Endothelial cell (in vitro differentiated cells): Measurements from ENCODE around the gene TAS2R38. TPM values are rescaled to one million over a fixed set of nuclear protein-coding genes. Genes with fewer than 3 reads are reported as not detected.

ENCODE experiments used
- DNase-seq: peaks from one replicate; pipeline ENCODE4 v3.0.0; 2021; ENCODE audit warnings: low spot score
- H3K27ac Mint-ChIP-seq: one replicate; pipeline ENCODE4 v1.8.0; 2021; ENCODE audit warnings: mixed read lengths, inconsistent platforms; ENCODE audit not compliant: unreplicated experiment
- H3K27me3 Mint-ChIP-seq: one replicate; pipeline ENCODE4 v1.8.0; 2021; ENCODE audit warnings: mild to moderate bottlenecking, moderate library complexity, mixed read lengths, inconsistent platforms; ENCODE audit not compliant: unreplicated experiment
- H3K36me3 Mint-ChIP-seq: one replicate; pipeline ENCODE4 v1.8.0; 2021; ENCODE audit warnings: mild to moderate bottlenecking, low read depth, mixed read lengths, inconsistent platforms; ENCODE audit not compliant: unreplicated experiment
- H3K4me1 Mint-ChIP-seq: one replicate; pipeline ENCODE4 v1.8.0; 2021; ENCODE audit warnings: mild to moderate bottlenecking, mixed read lengths, inconsistent platforms; ENCODE audit not compliant: unreplicated experiment
- H3K4me3 Mint-ChIP-seq: one replicate; pipeline ENCODE4 v1.8.0; 2021; ENCODE audit warnings: mild to moderate bottlenecking, mixed read lengths, inconsistent platforms; ENCODE audit not compliant: unreplicated experiment
- H3K9me3 Mint-ChIP-seq: one replicate; pipeline ENCODE4 v1.8.0; 2021; ENCODE audit warnings: mixed read lengths, inconsistent platforms; ENCODE audit not compliant: unreplicated experiment
- CTCF ChIP-seq: fragments of 200-600 bp; sonication (generic); IDR thresholded peaks from one replicate; pipeline ENCODE4 v1.5.0; 2021; ENCODE audit warnings: antibody characterized with exemption; ENCODE audit not compliant: unreplicated experiment
- total RNA-seq: library from RNA; stranded (reverse); fragmentation: NEBNext Ultra II Directional; extraction: Animal tissue kit (Norgen Biotek cat#: 25700); gene quantifications from one replicate; pipeline ENCODE4 v1.2.1, GENCODE V29; 2021; ENCODE audit not compliant: unreplicated experiment

TAS2R38 gene
- total RNA-seq, 1 donor from 2014 or later: not detected

DNA sequence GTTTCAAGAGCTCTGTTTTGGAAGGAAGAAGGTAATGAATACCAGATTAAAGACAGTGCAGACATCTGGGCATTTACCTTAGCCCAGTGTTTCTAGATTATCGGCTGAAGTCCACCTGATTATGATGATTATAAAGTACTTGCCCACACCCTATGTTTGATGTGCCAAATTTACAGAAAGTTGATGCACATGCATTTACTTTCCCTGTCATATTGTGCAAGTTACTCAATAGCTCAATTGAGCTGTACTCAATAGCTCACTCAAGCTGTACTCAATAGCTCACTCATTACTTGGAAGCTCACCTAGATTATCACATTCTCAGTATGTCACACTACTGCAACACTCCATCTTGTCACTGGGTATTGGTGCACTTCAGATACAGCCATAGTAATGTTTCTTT, 35.6 kb upstream of the TAS2R38 start:
- no peak for DNase-seq
- Mint-ChIP-seq H3K4me3 (no peak overlapping the region), H3K27ac (no peak overlapping the region), H3K27me3 (no peaks in the 10 kb centered on the region), H3K4me1 (no peaks in the 10 kb centered on the region), H3K9me3 (no peaks in the 10 kb centered on the region), H3K36me3 (no peaks in the 10 kb centered on the region)
- TF ChIP-seq CTCF: no peak

DNA sequence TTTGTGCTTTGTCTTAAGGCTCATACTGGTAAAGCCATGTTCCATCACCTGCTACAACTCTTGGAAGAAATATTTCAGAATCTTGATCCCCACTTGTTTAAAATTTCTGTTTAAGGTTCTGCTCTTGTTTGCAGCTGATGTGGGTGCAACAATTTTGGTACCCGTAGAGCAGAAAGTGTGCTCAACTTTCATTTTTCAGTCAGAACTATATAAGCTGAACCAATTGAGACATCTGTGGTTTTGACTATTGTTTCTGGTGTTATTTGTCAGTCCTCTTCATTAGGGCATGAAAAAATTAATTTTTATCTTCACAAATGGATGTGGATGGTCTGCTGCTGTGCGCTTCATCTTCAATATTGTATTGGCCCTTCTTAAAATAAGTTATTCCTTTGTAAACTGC, 33.0 kb upstream of the TAS2R38 start:
- TF ChIP-seq CTCF: no peak
- DNase-seq: no peak
- no peaks in the 10 kb centered on the region for H3K4me1 Mint-ChIP-seq
- H3K4me3 Mint-ChIP-seq: no peak overlapping the region
- no peaks in the 10 kb centered on the region for H3K9me3 Mint-ChIP-seq
- H3K27me3 Mint-ChIP-seq: no peaks in the 10 kb centered on the region
- no peaks in the 10 kb centered on the region for H3K36me3 Mint-ChIP-seq
- no peak overlapping the region for H3K27ac Mint-ChIP-seq

DNA sequence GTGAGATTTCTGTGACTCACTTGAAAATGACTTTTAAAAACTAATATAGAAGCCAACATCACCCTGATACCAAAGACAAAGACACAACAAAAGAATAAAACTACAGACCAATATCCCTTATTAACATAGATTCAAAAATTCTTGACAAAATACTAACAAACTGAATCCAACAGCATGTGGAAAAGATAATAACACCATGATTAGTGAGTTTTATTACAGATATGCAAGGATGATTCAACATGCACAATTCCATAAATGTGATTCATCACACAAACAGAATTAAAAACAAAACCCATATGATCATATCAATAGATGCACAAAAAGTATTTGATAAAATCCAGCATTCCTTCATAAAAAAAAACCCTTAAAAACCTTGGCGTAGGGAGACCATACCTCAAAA, 28.6 kb upstream of the TAS2R38 start:
- no peak for TF ChIP-seq CTCF
- Mint-ChIP-seq H3K9me3 (no peaks in the 10 kb centered on the region), H3K27me3 (peaks cover 2% of the 10 kb centered on the region), H3K4me1 (no peaks in the 10 kb centered on the region), H3K36me3 (no peaks in the 10 kb centered on the region), H3K27ac (no peak overlapping the region), H3K4me3 (no peak overlapping the region)
- DNase-seq: no peak

DNA sequence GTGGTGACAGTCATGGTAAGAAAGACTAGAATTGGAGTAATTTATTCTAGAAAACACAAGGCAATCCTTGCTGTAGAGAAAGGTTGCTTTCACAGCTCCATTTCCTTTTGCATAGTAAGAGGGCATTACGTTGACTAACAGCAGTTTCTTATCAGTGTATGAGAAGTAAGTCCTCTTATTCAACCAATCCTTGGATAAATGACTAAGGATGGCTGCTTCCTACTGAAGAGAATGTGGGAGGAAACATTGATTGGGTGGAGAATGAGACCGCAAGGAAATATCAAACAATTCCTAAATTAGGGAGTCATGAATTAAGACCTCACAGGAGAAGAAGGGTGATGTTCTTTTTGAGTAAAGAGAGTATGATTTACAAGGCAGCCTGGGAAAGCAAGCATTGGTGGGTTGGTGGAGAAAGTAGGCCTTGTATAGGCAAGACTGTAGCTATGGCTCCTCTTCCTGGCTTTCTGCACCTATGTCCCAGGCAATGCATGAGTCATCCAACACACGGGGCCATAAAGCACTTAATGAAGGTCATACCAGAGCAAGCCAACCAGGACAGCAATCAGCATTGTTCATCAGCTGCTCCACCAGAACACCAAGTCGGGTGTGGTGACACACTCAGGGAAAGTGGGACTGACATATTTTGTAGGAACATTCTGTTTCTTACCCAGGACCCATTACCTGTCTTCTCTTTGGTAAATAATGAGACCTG, 27.7 kb upstream of the TAS2R38 start:
- H3K4me1 Mint-ChIP-seq: no peaks in the 10 kb centered on the region
- H3K4me3 Mint-ChIP-seq: no peak overlapping the region
- H3K27ac Mint-ChIP-seq: no peak overlapping the region
- no peaks in the 10 kb centered on the region for H3K9me3 Mint-ChIP-seq
- DNase-seq: no peak
- H3K27me3 Mint-ChIP-seq: peaks cover 2% of the 10 kb centered on the region
- no peak for TF ChIP-seq CTCF
- H3K36me3 Mint-ChIP-seq: no peaks in the 10 kb centered on the region

GRCh38 chr7:142000244-142000643, 26.7 kb upstream of the TAS2R38 start:
- Mint-ChIP-seq H3K27me3 (peaks cover 4% of the 10 kb centered on the region), H3K4me1 (no peaks in the 10 kb centered on the region), H3K9me3 (no peaks in the 10 kb centered on the region), H3K4me3 (no peak overlapping the region), H3K27ac (no peak overlapping the region), H3K36me3 (no peaks in the 10 kb centered on the region)
- no peak for DNase-seq
- no peak for TF ChIP-seq CTCF
